ENCODE results near the gene IST1. TPM values are rescaled to one million over a fixed set of nuclear protein-coding genes. Genes with fewer than 3 reads are reported as not detected.

The IST1 gene
- total RNA-seq, 4 donors from 2014 or later = 215 to 253 (median 223) TPM

DNA sequence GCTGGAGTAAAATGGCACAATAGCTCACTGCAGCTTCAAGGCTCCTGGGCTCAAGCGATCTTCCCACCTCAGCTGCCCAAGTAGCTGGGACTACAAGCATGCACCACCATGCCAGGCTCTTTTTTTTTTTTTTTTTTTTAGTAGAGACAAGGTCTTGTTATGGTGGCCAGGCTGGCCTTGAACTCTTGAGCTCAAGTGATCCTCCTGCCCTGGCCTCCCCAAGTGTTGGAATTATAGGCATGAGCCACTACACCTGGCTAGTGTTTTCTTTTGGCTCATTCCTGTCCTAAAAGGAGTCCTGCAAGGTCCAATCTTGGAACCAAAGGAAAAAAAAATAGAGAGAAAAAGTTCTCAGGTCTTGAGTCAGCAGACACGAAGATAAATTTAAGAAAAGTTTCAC, 74.0 kb downstream of the IST1 start:
- no peak overlapping the region for H3K27ac ChIP-seq
- no peak for DNase-seq
- intact Hi-C loops (cut with DNase I) = loop anchor here (10.0 kb wide), 1 partner anchor 85 kb away; the partner anchor contains the start of gene ZNF821
- H3K4me1 ChIP-seq = no peaks in the 10 kb centered on the region
- H3K4me3 ChIP-seq (replicated peaks in 1 of 3) = no peak overlapping the region
- H3K27me3 ChIP-seq = no peaks in the 10 kb centered on the region
- no peaks in the 10 kb centered on the region for H3K9me3 ChIP-seq
- WGBS, 2 donors = 73 to 88% methylated on average over 2 of the region's 2 CpGs
- no peaks in the 10 kb centered on the region for H3K36me3 ChIP-seq
- TF ChIP-seq POLR2A (IDR thresholded peaks at IDR 0.05) = no peak
- TF ChIP-seq, protein P1, sequence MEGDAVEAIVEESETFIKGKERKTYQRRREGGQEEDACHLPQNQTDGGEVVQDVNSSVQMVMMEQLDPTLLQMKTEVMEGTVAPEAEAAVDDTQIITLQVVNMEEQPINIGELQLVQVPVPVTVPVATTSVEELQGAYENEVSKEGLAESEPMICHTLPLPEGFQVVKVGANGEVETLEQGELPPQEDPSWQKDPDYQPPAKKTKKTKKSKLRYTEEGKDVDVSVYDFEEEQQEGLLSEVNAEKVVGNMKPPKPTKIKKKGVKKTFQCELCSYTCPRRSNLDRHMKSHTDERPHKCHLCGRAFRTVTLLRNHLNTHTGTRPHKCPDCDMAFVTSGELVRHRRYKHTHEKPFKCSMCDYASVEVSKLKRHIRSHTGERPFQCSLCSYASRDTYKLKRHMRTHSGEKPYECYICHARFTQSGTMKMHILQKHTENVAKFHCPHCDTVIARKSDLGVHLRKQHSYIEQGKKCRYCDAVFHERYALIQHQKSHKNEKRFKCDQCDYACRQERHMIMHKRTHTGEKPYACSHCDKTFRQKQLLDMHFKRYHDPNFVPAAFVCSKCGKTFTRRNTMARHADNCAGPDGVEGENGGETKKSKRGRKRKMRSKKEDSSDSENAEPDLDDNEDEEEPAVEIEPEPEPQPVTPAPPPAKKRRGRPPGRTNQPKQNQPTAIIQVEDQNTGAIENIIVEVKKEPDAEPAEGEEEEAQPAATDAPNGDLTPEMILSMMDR (IDR thresholded peaks at IDR 0.05) = no peak

DNA sequence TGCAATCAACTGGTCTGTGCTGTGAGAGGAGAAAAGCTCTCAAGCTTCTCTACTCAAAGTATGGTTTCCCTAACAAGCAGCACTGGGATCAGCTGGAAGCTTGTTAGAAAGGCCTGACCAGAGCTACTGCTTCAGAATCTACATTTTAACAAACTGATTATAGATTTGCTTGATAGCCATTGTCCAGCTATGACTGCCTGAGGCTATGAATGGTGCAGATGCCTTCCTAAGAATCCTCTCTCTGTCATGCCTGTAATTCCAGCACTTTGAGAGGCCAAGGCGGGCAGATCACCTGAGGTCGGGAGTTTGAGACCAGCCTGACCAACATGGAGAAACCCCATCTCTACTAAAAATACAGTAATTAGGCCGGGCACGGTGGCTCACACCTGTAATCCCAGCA, 76.2 kb downstream of the IST1 start:
- DNase-seq = no peak
- Histone ChIP-seq H3K4me3 (replicated peaks in 1 of 3) (no peak overlapping the region), H3K27ac (no peak overlapping the region), H3K27me3 (no peaks in the 10 kb centered on the region), H3K36me3 (no peaks in the 10 kb centered on the region), H3K9me3 (no peaks in the 10 kb centered on the region), H3K4me1 (no peaks in the 10 kb centered on the region)
- 88 to 97% methylated on average over 4 of the region's 4 CpGs for WGBS, 2 donors
- TF ChIP-seq POLR2A (IDR thresholded peaks at IDR 0.05) = no peak
- TF ChIP-seq, protein P1 (IDR thresholded peaks at IDR 0.05) = no peak
- intact Hi-C loops (cut with DNase I) = no loop called here

DNA sequence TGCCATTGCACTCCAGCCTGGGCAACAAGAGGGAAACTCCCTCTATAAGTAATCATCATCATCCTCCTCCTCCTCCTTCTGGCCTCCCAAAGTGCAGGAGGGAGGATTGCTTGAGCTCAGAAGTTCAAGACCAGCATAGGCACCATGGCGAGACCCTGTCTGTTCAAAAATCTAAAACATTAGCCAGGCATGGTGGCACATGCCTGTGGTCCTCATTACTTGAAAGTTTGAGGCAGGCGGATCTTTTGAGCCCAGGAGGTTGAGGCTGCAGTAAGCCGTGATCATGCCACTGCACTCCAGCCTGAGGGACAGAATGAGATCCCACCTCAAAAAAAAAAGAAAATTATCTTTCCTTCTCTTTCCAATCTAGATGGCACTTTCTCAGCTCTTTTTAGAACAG, 77.0 kb downstream of the IST1 start:
- intact Hi-C loops (cut with DNase I) = no loop called here
- no peaks in the 10 kb centered on the region for H3K36me3 ChIP-seq
- WGBS, 2 donors = 87 to 94% methylated on average over 3 of the region's 3 CpGs
- H3K4me3 ChIP-seq (replicated peaks in 1 of 3) = no peak overlapping the region
- no peaks in the 10 kb centered on the region for H3K27me3 ChIP-seq
- no peak for DNase-seq
- no peaks in the 10 kb centered on the region for H3K4me1 ChIP-seq
- no peaks in the 10 kb centered on the region for H3K9me3 ChIP-seq
- TF ChIP-seq, protein P1 (IDR thresholded peaks at IDR 0.05) = no peak
- TF ChIP-seq POLR2A (IDR thresholded peaks at IDR 0.05) = no peak
- no peak overlapping the region for H3K27ac ChIP-seq

DNA sequence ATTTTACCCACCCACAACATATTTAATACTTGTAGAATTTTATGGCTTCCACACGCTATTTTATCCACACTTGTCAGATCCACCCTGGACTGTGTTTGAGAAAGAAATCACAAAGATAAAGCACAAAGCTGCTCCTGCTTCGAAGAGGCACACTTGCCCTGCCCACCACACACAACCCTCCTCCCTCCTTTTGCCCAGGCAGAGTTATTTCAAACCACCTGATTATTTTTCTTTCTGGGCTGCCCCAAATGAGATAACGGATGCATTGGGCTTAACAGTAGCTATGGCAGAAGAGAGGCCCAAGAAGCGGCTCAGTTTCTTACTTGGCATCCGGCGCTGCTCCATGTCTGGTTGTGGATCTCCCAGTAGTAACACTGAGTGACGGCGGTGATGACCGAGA, 77.7 kb downstream of the IST1 start:
- 75 to 79% methylated on average over 9 of the region's 9 CpGs for WGBS, 2 donors
- H3K27ac ChIP-seq = no peak overlapping the region
- DNase-seq = no peak
- intact Hi-C loops (cut with DNase I) = no loop called here
- H3K36me3 ChIP-seq = no peaks in the 10 kb centered on the region
- TF ChIP-seq, protein P1 (IDR thresholded peaks at IDR 0.05) = no peak
- no peak for TF ChIP-seq POLR2A (IDR thresholded peaks at IDR 0.05)
- H3K9me3 ChIP-seq = no peaks in the 10 kb centered on the region
- H3K4me3 ChIP-seq (replicated peaks in 1 of 3) = no peak overlapping the region
- no peaks in the 10 kb centered on the region for H3K27me3 ChIP-seq
- H3K4me1 ChIP-seq = no peaks in the 10 kb centered on the region

DNA sequence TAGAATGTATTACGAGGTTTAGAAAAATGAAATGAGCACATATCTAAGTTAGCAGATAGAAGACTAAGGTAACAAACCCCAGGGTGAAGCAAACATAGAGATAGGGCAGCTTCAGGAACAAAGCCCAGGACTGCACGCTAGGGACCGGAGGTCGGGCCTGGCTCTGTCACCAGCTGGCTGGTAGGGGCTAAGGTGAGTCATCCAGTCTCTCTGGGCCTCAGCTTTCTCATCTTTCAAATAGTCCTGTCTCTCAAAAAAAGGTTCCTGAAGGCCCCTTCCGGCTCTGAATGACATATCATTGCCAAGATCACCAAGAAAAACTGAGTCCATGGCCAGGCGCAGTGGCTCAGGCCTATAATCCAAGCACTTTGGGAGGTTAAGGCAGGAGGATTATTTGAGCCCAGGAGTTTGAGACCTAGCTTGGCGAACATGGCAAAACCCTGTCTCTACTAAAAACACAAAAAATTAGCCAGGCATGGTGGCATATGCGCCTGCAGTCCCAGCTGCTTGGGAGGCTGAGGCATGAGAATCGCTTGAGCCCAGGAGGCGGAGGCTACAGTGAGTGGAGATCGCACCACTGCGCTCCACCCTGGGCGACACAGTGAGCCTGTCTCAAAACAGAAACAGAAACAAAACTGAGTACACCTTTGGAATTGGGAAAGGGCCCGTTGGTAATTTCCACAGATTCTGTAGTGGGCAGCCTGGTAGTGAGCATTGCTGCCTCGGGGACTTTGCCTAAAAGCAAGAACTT, 78.9 kb downstream of the IST1 start:
- no peaks in the 10 kb centered on the region for H3K4me1 ChIP-seq
- TF ChIP-seq, protein P1 (IDR thresholded peaks at IDR 0.05) = no peak
- TF ChIP-seq POLR2A (IDR thresholded peaks at IDR 0.05) = no peak
- no peak for DNase-seq
- intact Hi-C loops (cut with DNase I) = no loop called here
- H3K4me3 ChIP-seq (replicated peaks in 1 of 3) = no peak overlapping the region
- 94% methylated on average over 15 of the region's 15 CpGs for WGBS, 2 donors
- no peaks in the 10 kb centered on the region for H3K27me3 ChIP-seq
- H3K9me3 ChIP-seq = no peaks in the 10 kb centered on the region
- no peak overlapping the region for H3K27ac ChIP-seq
- H3K36me3 ChIP-seq = no peaks in the 10 kb centered on the region

Data from thyroid gland (tissue), 4 donors.